GM19025 (cell line): ENCODE results near the gene E2F4.

ENCODE experiments used
- ATAC-seq: cut with Tn5 transposase; IDR thresholded peaks from one replicate; pipeline ENCODE4 v1.9.1; 2021; ENCODE audit warnings: mild to moderate bottlenecking, low read depth, moderate library complexity; ENCODE audit not compliant: unreplicated experiment

Gene E2F4

GRCh38 chr16:67230809-67231660 lies 39.1 kb downstream of the E2F4 start:
- no peak for ATAC-seq

- no peak for ATAC-seq
Measured at GRCh38 chr16:67233596-67233995, 41.6 kb downstream of the E2F4 start.

DNA sequence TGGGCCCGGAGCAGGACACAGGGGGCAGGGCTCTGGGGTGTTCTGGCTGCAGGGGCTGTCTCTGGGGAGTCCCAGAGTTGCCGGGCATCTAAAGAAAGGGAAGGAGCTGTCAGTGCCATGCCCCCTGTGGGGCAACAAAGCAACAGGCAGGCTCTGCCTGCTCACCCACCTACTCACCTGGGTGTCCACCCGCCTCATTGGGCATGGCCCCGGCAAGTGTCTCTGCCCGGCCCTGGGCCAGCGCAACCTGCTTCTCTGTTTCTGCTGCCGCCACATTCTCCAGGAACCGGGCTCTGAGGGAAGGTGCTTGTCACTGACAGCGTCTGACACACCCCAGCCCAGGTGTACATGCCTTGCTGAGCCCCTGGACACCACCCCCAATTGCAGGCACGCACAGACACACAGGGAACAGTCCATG lies 42.2 kb downstream of the E2F4 start:
- no peak for ATAC-seq

GRCh38 chr16:67235816-67236562 lies 44.0 kb downstream of the E2F4 start:
- no peak for ATAC-seq

DNA sequence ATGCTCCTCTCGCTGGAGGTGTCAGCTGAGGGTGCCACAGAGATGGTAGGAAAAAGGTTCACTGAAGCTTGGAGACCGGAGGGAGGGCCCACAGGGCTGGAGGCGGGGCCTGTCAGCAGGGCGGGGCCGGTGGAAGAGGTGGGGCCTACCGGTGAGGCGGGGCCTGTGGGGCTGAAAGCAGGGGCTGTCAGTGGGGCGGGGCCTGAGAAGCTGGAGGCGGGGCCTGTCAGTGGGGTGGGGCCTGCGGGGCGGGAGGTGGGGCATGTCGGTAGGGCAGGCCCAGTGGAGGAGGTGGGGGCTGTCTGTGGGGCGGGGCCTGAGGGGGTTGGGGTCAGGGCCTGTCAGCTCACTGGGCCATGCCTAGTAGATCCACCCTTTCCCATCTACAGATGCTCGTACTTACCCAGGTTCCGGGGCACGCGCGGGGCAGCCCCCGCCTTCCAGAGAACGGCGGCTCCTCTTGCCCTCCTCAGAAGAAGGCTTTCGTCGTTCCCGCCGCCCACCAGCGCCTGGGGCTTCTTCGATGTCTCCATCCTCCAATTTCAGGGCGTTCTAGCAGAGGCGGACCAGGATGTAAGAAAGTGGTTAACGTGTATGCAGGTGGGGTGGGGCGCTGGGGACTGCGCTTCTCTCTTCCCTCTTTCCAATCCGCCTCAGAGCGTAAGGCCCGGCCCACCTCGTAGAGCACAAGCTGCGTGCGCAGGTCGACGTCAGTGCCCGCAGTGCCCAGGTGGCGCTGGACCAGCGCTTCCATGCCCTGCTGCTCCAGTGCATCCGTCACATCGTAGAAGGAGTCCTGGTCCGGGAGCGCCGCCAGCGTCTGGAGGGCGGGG lies 44.8 kb downstream of the E2F4 start:
- no peak for ATAC-seq

DNA sequence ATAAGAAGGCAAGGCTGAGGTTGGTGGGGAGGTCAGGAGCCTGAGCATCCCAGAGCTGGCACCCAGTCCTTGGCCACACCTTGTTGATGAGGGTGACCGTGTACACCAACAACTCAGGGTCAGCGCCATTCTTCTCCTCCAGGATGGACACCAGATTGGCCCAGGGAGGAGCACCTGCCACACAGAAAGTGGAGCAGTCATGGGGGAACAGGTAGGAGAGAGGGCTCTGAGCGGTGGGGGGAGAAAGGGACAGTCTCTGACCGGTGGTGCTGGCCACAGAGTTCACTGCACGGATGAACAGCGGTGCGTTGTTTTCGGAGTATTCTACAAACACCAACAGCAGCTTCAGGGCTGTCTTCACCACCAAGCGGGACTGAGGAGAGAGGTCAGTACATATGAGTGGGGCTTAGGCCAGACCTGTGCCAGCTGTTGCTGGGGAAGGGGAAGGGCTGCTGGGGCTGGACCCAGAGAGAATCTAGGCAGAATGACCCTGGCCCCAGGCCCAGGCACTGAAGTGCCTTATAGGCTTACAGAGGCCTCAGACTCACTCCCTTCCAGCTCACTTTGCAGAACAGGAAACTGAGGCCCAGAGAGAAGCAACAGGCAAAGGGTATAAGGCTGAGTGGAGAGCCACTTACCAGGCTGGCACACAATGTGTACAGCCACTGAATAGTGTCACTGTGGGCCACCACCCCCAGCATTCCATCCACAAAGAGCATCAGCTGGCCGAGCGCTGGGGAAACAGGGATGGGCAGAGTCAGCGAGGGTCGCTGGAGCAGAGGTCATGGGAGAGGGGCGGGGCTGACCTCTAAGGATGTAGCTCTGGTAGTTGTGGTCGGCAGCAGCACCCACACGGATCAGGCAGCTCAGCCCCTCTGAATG lies 45.7 kb downstream of the E2F4 start:
- ATAC-seq = no peak

DNA sequence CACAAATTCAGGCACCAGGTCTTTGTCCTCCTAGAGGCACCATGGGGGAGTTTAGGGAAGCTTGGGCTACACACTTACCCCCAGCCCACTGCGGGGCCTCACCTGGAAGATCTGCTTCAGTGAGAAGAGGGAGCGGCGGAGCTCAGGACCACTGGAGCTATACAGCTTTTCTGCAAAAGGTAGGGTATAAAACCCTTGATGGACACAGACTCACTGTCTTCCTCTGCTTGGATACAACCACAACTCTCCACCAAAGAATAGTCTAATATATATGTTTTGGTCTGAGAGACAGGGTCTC lies 46.3 kb downstream of the E2F4 start:
- ATAC-seq = no peak

DNA sequence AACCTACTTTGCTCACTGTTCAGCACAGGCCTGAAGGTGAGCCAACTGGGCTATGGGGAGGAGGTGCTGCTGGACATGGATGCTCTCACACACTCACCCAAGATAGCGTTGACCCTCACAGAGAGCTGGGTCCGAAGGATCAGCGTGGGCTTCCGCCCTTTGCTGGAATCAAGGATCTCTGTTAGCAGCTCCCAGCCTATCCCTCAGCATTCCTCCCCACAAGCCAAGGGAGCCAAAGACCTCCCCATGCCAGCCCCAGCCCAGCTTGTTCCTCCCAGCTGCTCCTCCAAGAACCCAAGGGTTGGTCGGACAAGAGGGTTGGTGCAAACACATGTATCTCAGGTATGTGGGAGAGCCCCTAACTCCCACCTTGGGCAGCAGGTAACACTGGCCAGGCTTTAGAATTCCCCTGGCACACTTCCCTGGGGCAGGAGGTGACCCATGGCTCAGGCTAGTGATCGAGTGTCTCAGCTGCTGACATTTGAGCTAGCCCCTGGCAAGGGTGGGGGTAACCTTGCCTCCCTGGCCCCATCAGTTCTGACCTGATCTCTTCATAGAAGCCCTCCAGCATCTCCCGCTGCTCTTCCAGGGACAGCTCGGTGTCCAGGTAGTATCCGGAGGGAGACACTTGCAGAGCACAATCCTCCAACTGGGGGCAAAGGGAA lies 47.0 kb downstream of the E2F4 start:
- ATAC-seq = no peak

DNA sequence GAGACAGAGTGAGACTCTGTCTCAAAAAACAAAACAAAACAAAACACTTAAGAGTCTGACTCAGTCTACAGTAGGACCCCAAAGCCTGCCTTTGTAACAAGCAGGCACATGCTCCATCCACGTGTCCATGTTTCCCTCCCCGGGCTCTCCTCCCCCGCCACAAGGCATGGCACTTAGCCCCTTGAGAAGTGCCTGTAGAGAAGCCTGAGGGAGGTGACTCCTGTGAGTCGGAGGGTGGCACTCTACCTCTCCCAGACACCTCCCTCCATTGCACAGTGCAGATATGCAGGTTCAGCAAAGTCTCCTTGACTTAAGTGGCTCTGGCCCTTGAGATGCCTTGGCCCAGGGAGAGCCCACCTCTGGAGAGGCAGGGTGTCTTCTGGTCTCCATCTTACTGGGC lies 48.6 kb downstream of the E2F4 start:
- no peak for ATAC-seq

- ATAC-seq = no peak
Measured at GRCh38 chr16:67241008-67241900, 49.3 kb downstream of the E2F4 start.

DNA sequence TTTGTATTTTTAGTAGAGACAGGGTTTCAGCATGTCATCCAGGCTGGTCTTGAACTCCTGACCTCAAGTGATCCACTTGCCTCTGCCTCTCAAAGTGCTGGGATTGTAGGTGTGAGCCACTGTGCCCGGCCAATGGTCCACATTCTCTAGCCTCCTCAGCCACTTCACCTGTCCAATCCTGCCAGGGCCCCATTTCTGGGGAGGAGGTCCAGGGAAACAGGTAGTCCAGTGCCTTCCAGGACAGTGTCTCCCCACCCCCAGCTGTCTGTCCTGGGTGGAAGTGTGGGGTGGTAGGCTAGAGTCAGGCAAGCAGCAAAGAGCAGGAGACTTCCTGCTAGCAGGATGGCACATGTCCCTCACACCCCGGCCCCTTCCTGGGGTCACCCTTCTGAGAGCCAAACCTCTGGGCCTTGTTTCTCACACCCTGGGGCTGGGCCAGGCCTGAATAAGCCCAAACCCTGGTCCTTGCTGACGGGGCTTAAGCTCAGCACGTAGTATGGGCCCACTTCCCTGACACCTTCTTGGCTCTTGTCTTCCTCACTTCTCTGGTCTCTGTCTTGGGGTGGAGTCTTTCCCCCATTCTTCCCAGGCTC lies 50.3 kb downstream of the E2F4 start:
- no peak for ATAC-seq

DNA sequence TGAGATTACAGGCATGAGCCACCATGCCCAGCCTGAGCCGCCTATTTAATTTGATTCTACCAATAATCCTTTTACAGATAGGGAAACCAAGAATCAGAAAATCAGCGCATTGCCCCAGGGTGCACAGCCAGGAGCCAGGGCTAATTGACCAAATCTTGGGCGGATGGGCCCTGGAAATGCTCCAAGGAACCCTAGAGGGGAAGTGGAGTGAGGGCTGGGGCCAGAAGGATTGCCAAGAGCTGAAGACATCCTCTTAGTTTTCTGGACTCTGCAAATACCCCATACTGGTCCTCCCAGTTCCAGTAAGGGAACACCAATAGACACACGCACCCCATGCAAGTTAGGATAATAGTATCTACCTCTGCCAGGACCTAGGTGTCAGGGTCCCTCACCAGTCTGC lies 51.5 kb downstream of the E2F4 start:
- ATAC-seq = no peak

GRCh38 chr16:67244387-67245185 lies 52.6 kb downstream of the E2F4 start:
- ATAC-seq = peak; percentile 43

GRCh38 chr16:67245186-67245585 lies 53.2 kb downstream of the E2F4 start:
- ATAC-seq = no peak

GRCh38 chr16:67245674-67246080 lies 53.7 kb downstream of the E2F4 start:
- no peak for ATAC-seq

- no peak for ATAC-seq
Measured at GRCh38 chr16:67246081-67246755, 54.3 kb downstream of the E2F4 start.

- ATAC-seq = no peak
Measured at GRCh38 chr16:67246756-67247191, 54.8 kb downstream of the E2F4 start.
